OCI-LY3 (cell line): ENCODE data around the gene SLC19A3.

Source experiments
- H2AFZ ChIP-seq: fragments of 200-600, 300-600 bp; shearing (Covaris generic); 2 replicates; pipeline ENCODE4 v1.6.0; 2014; ENCODE audit warnings: antibody characterized with exemption, low read depth, low read length
- H3K27ac ChIP-seq: fragments of 200-600, 300-600 bp; sonication (generic); 2 replicates; pipeline ENCODE4 v1.5.1; 2014; ENCODE audit warnings: mild to moderate bottlenecking, low read length, moderate library complexity, mixed read lengths
- H3K27me3 ChIP-seq: fragments of 200-600, 300-600 bp; sonication (generic); 2 replicates; pipeline ENCODE4 v1.6.1; 2014; ENCODE audit warnings: low read depth, low read length, mixed read lengths
- H3K36me3 ChIP-seq: fragments of 200-600, 300-600 bp; sonication (generic); replicated peaks from 2 replicates; pipeline ENCODE3; 2014; ENCODE audit warnings: low read depth, low read length, mixed read lengths
- H3K4me1 ChIP-seq: fragments of 300-600, 200-600 bp; sonication (generic); 2 replicates; pipeline ENCODE4 v1.6.1; 2014; ENCODE audit warnings: low read length, mixed read lengths
- H3K4me2 ChIP-seq: fragments of 200-600, 300-600 bp; sonication (generic); 2 replicates; pipeline ENCODE4 v1.6.1; 2014; ENCODE audit warnings: low read length, mixed read lengths
- H3K4me3 ChIP-seq: fragments of 300-600, 200-600 bp; sonication (generic); 2 replicates; pipeline ENCODE4 v1.5.1; 2014; ENCODE audit warnings: antibody characterized with exemption, mild to moderate bottlenecking, low read length, moderate library complexity
- H3K79me2 ChIP-seq: fragments of 300-600, 200-600 bp; shearing (Covaris generic); 2 replicates; pipeline ENCODE4 v1.6.1; 2014; ENCODE audit warnings: mild to moderate bottlenecking, low read length, mixed read lengths
- H3K9ac ChIP-seq: fragments of 300-600, 200-600 bp; shearing (Covaris generic); 2 replicates; pipeline ENCODE4 v1.6.0; 2014; ENCODE audit warnings: mild to moderate bottlenecking, low read length, moderate library complexity
- H3K9me3 ChIP-seq: fragments of 200-600, 300-600 bp; shearing (Covaris generic); 2 replicates; pipeline ENCODE4 v1.6.1; 2014; ENCODE audit warnings: low read length, mixed read lengths; ENCODE audit not compliant: insufficient read depth
- H4K20me1 ChIP-seq: fragments of 200-600, 300-600 bp; sonication (generic); 2 replicates; pipeline ENCODE4 v1.6.1; 2016; ENCODE audit warnings: low read length, mixed read lengths; ENCODE audit not compliant: insufficient read depth
- CTCF ChIP-seq: fragments of 200-600, 300-600 bp; sonication (generic); IDR thresholded peaks from 2 replicates; pipeline ENCODE4 v1.5.1; 2014; ENCODE audit warnings: antibody characterized with exemption, low read length, low read depth
- EZH2phosphoT487 ChIP-seq: fragments of 200-600 bp; shearing (Covaris generic); IDR thresholded peaks from 2 replicates; pipeline ENCODE4 v1.6.1; 2018; ENCODE audit warnings: antibody characterized with exemption, mixed run types, low read depth

SLC19A3 gene

GRCh38 chr2:227717687-227718567, at the start of gene SLC19A3:
Gene SLC19A3 (minus strand): TSS chr2:227718028. CDS start chr2:227702318, 15,710 bp downstream.
- Histone ChIP-seq H3K4me1 (no peaks in the 10 kb centered on the region), H3K9me3 (no peaks in the 10 kb centered on the region), H3K79me2 (no peaks in the 10 kb centered on the region), H3K4me3 (no peak within 1 kb of the TSS), H3K9ac (no peak within 1 kb of the TSS), H3K4me2 (no peak within 1 kb of the TSS), H2AFZ (no peak within 1 kb of the TSS), H3K36me3 (no peaks in the 10 kb centered on the region), H3K27me3 (no peaks in the 10 kb centered on the region), H4K20me1 (no peaks in the 10 kb centered on the region), H3K27ac (no peak within 1 kb of the TSS)
- TF ChIP-seq CTCF (no peak), EZH2phosphoT487 (no peak)

GRCh38 chr2:227766373-227766883, 48.6 kb upstream of the SLC19A3 start:
- H3K27ac ChIP-seq: no peak overlapping the region
- no peak overlapping the region for H3K4me2 ChIP-seq
- H3K79me2 ChIP-seq: no peaks in the 10 kb centered on the region
- no peaks in the 10 kb centered on the region for H3K9me3 ChIP-seq
- no peaks in the 10 kb centered on the region for H3K27me3 ChIP-seq
- H4K20me1 ChIP-seq: no peaks in the 10 kb centered on the region
- H2AFZ ChIP-seq: no peak overlapping the region
- no peak overlapping the region for H3K9ac ChIP-seq
- TF ChIP-seq EZH2phosphoT487: no peak
- peak; percentile 76 for TF ChIP-seq CTCF
- H3K4me1 ChIP-seq: no peaks in the 10 kb centered on the region
- no peak overlapping the region for H3K4me3 ChIP-seq
- H3K36me3 ChIP-seq: no peaks in the 10 kb centered on the region

GRCh38 chr2:227765788-227766372, 48.1 kb upstream of the SLC19A3 start:
- H4K20me1 ChIP-seq: no peaks in the 10 kb centered on the region
- TF ChIP-seq CTCF (no peak), EZH2phosphoT487 (no peak)
- no peak overlapping the region for H3K4me3 ChIP-seq
- no peak overlapping the region for H3K27ac ChIP-seq
- H3K79me2 ChIP-seq: no peaks in the 10 kb centered on the region
- H2AFZ ChIP-seq: no peak overlapping the region
- H3K9me3 ChIP-seq: no peaks in the 10 kb centered on the region
- H3K27me3 ChIP-seq: no peaks in the 10 kb centered on the region
- H3K4me1 ChIP-seq: no peaks in the 10 kb centered on the region
- H3K36me3 ChIP-seq: no peaks in the 10 kb centered on the region
- no peak overlapping the region for H3K9ac ChIP-seq
- H3K4me2 ChIP-seq: no peak overlapping the region

- Histone ChIP-seq H3K27me3 (no peaks in the 10 kb centered on the region), H2AFZ (no peak overlapping the region), H3K79me2 (no peaks in the 10 kb centered on the region), H3K36me3 (no peaks in the 10 kb centered on the region), H3K4me2 (no peak overlapping the region), H3K27ac (no peak overlapping the region), H4K20me1 (no peaks in the 10 kb centered on the region), H3K4me3 (no peak overlapping the region), H3K9me3 (no peaks in the 10 kb centered on the region), H3K4me1 (no peaks in the 10 kb centered on the region), H3K9ac (no peak overlapping the region)
- TF ChIP-seq CTCF (no peak), EZH2phosphoT487 (no peak)
Measured at GRCh38 chr2:227761740-227762476, 44.1 kb upstream of the SLC19A3 start.
